Endothelial cell of umbilical vein (primary cell): ENCODE measurements around the gene SCYL3. TPM values are rescaled to one million over a fixed set of nuclear protein-coding genes. Genes with fewer than 3 reads are reported as not detected.

Experiments used
- BruUV-seq: library from RNA; stranded (reverse); fragments of 400-500 nt; replicated peaks from 2 replicates; lab custom pipeline; 2021; lab: Mats Ljungman, UMichigan
- CTCF ChIA-PET: fragments of 300-600, 350-600 bp; sonication (Branson Sonifier 250); formaldehyde crosslinking; loops from one replicate; lab custom pipeline; 2021; ENCODE audit warnings: antibody characterized with exemption, inconsistent platforms; lab: Charles Lee
- POLR2A ChIA-PET: fragments of 300-600, 350-600 bp; sonication (Branson Sonifier 250); formaldehyde crosslinking; loops from one replicate; lab custom pipeline; 2021; ENCODE audit warnings: antibody characterized with exemption, inconsistent platforms; lab: Charles Lee
- DNase-seq: peaks from one replicate; pipeline ENCODE4 v3.0.0-alpha.2; 2011; ENCODE audit warnings: low read depth, low spot score
- FAIRE-seq: peaks from 2 replicates; lab custom pipeline; 2011; peaks lifted over from hg19 to GRCh38; lab: Jason Lieb, UNC
- H2AFZ ChIP-seq: 2 replicates; pipeline ENCODE4 v1.6.0; 2012; ENCODE audit warnings: low read depth, low read length, control low read depth, inconsistent platforms
- H3K27ac ChIP-seq: 2 replicates; pipeline ENCODE4 v1.5.1; 2011; ENCODE audit warnings: low read depth, mild to moderate bottlenecking, control low read depth, low read length, moderate library complexity; ENCODE audit not compliant: insufficient read depth
- H3K27me3 ChIP-seq, 2 experiments: 2 replicates each; pipeline versions ENCODE4 v1.6.0 to v1.6.1; 2011; ENCODE audit warnings: low read length in 2 of 2, mixed read lengths in 1 of 2; ENCODE audit not compliant: control insufficient read depth in 2 of 2, insufficient read depth in 2 of 2
- H3K36me3 ChIP-seq, 2 experiments: 2 replicates in 1 of 2; 3 replicates in 1 of 2; pipeline ENCODE4 v1.5.1; 2011; ENCODE audit warnings: low read length in 2 of 2, mild to moderate bottlenecking in 1 of 2, moderate library complexity in 1 of 2; ENCODE audit not compliant: control insufficient read depth in 2 of 2, insufficient read depth in 2 of 2; ENCODE audit errors: extremely low read depth in 1 of 2
- H3K4me1 ChIP-seq: 3 replicates; pipeline ENCODE4 v1.5.1; 2011; ENCODE audit warnings: mild to moderate bottlenecking, low read length; ENCODE audit not compliant: control insufficient read depth, insufficient read depth; ENCODE audit errors: extremely low read depth
- H3K4me2 ChIP-seq: 2 replicates; pipeline ENCODE4 v1.6.1; 2011; ENCODE audit warnings: low read length, control low read depth, mixed read lengths; ENCODE audit not compliant: insufficient read depth
- H3K4me3 ChIP-seq, 3 experiments: fragments of 200-600 bp in 1 of 3; sonication (generic), shearing (Covaris generic) in 1 of 3; replicated peaks in 1 of 3; 2 replicates each; pipeline ENCODE4 v1.5.1; 2011 to 2016; ENCODE audit warnings: control low read depth in 3 of 3, low read length in 3 of 3, mild to moderate bottlenecking in 2 of 3, inconsistent platforms in 1 of 3, low read depth in 1 of 3, moderate library complexity in 1 of 3; ENCODE audit not compliant: insufficient read depth in 1 of 3
- H3K79me2 ChIP-seq: 2 replicates; pipeline ENCODE4 v1.6.0; 2012; ENCODE audit warnings: low read length, inconsistent platforms; ENCODE audit not compliant: control insufficient read depth, insufficient read depth
- H3K9ac ChIP-seq: replicated peaks from 2 replicates; pipeline ENCODE3; 2011; ENCODE audit warnings: low read length, control low read depth; ENCODE audit not compliant: insufficient read depth; ENCODE audit errors: extremely low read depth
- H3K9me1 ChIP-seq: replicated peaks from 3 replicates; pipeline ENCODE4 v1.6.0; 2011; ENCODE audit warnings: mild to moderate bottlenecking, low read length; ENCODE audit not compliant: control insufficient read depth, insufficient read depth; ENCODE audit errors: extremely low read depth
- H3K9me3 ChIP-seq: replicated peaks from 2 replicates; pipeline ENCODE4 v1.5.1; 2012; ENCODE audit warnings: low read length, inconsistent platforms; ENCODE audit not compliant: control insufficient read depth, insufficient read depth
- H4K20me1 ChIP-seq: replicated peaks from 2 replicates; pipeline ENCODE3; 2011; ENCODE audit warnings: mild to moderate bottlenecking, low read length; ENCODE audit not compliant: control insufficient read depth, insufficient read depth; ENCODE audit errors: extremely low read depth
- CTCF ChIP-seq, 2 donors: IDR thresholded peaks; 1 replicate in 1 of 2; 2 replicates in 1 of 2; pipeline ENCODE4 v1.5.1; 2011; ENCODE audit warnings: low read length in 2 of 2, mild to moderate bottlenecking in 2 of 2, moderate library complexity in 2 of 2, control low read depth in 1 of 2, inconsistent platforms in 1 of 2, low read depth in 1 of 2; ENCODE audit not compliant: insufficient read depth in 1 of 2; ENCODE audit errors: extremely low read depth in 1 of 2
- EZH2 ChIP-seq: IDR thresholded peaks from 2 replicates; pipeline ENCODE4 v1.6.1; 2012; ENCODE audit warnings: borderline replicate concordance, low read depth, mild to moderate bottlenecking, moderate library complexity, low read length, inconsistent platforms; ENCODE audit not compliant: severe bottlenecking
- FOS ChIP-seq: IDR thresholded peaks from 2 replicates; pipeline ENCODE4 v1.6.1; 2011; ENCODE audit warnings: mild to moderate bottlenecking, low read length, moderate library complexity, borderline replicate concordance; ENCODE audit not compliant: insufficient read depth
- GATA2 ChIP-seq: IDR thresholded peaks from 2 replicates; pipeline ENCODE4 v1.7.0; 2011; ENCODE audit warnings: low read depth, mild to moderate bottlenecking, moderate library complexity, mixed read lengths, low read length; ENCODE audit not compliant: insufficient read length, insufficient read depth
- JUN ChIP-seq: IDR thresholded peaks from 2 replicates; pipeline ENCODE4 v1.6.1; 2011; ENCODE audit warnings: borderline replicate concordance, low read depth; ENCODE audit not compliant: insufficient read length, insufficient read depth
- MYC ChIP-seq: IDR thresholded peaks from one replicate; pipeline ENCODE4 v1.6.1; 2011; ENCODE audit warnings: mild to moderate bottlenecking, low read depth, low read length
- POLR2A ChIP-seq: IDR thresholded peaks from 2 replicates; pipeline ENCODE4 v1.6.1; 2012; ENCODE audit warnings: low read depth, mild to moderate bottlenecking, control low read depth, low read length
- POLR2AphosphoS5 ChIP-seq: IDR thresholded peaks from 2 replicates; pipeline ENCODE4 v1.6.1; 2012; ENCODE audit warnings: low read depth, mild to moderate bottlenecking, control low read depth, low read length, moderate library complexity; ENCODE audit not compliant: insufficient read depth
- dilution Hi-C: fragments of 300-500 bp; cut with MboI; formaldehyde crosslinking; loops from one replicate; pipeline ENCODE4 v1.15.0; 2019; ENCODE audit warnings: low sequenced_read_pairs; ENCODE audit not compliant: extremely low pct_ligation_motif_present
- intact Hi-C: fragments of 100-400 bp; cut with micrococcal nuclease; formaldehyde crosslinking; loops from one replicate; pipeline ENCODE4 v1.10.0; 2022
- polyA plus RNA-seq, 4 experiments: library from polyadenylated mRNA; depleted of rRNA in 3 of 4; stranded (reverse) in 3 of 4; unstranded in 1 of 4; fragments of >200 nt; gene quantifications; 2 replicates each; pipeline versions ENCODE4 v1.2.1 to v1.2.3, GENCODE V29; 2011 to 2012; ENCODE audit warnings: missing spikeins in 1 of 4
- total RNA-seq: library from RNA; stranded (reverse); gene quantifications from 2 replicates; pipeline ENCODE4 v1.2.3, GENCODE V29; 2021
- TF ChIP-seq, protein P1 (sequence below): IDR thresholded peaks from 2 replicates; pipeline ENCODE4 v1.6.1; 2011; ENCODE audit not compliant: insufficient read depth, insufficient read length

SCYL3 gene
- total and polyA plus RNA-seq, 2 donors (not counting 3 experiments of a cell fraction or from before 2014, with no cell fraction given), result 3.3 to 6.2 TPM

DNA sequence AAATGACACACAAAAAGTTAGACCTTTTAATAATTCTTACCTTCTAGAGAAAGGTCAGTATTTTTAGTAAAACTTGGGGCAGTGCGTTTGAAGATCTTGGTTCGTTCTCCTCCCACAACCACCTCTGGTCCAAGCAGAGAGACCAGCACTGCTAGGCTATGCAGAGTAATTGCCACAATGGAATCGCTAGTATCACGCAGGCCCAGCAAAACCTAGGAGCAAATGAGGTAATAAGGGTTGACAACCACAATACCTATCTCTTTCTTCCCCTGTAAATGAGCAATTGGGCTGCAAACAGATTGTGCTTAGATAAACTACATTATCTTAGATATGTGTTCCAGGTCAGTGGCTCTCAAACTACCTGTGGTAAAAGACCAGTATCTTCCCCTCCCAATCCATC, 34.7 kb downstream of the SCYL3 start:
- dilution Hi-C loops, result no loop called here
- no peaks in the 10 kb centered on the region for H3K79me2 ChIP-seq
- intact Hi-C loops, result no loop called here
- H3K27me3 ChIP-seq, result no peaks in the 10 kb centered on the region
- ChIA-PET CTCF (interaction anchor here (1.5 kb wide), 1 partner anchor 33 kb away, joined by 3 read pairs; no protein-coding TSS in a partner anchor), POLR2A (no interaction called here)
- no TSS peak for BruUV-seq
- FAIRE-seq (no peak), DNase-seq (no peak)
- H2AFZ ChIP-seq, result no peak overlapping the region
- H3K9me3 ChIP-seq, result no peaks in the 10 kb centered on the region
- H3K4me2 ChIP-seq, result no peak overlapping the region
- no peaks in the 10 kb centered on the region for H3K9me1 ChIP-seq
- no peak overlapping the region for H3K4me3 ChIP-seq
- H3K9ac ChIP-seq, result no peak overlapping the region
- no peaks in the 10 kb centered on the region for H4K20me1 ChIP-seq
- no peaks in the 10 kb centered on the region for H3K4me1 ChIP-seq
- H3K27ac ChIP-seq, result no peak overlapping the region
- TF ChIP-seq FOS (no peak), CTCF (IDR thresholded peaks at IDR 0.05; ENCODE audit: extremely low read depth in 1 of 2, insufficient read depth in 1 of 2, low read depth in 1 of 2, low read length in 2 of 2) (no peak), JUN (no peak), POLR2AphosphoS5 (no peak), EZH2 (no peak), POLR2A (no peak)
- peaks cover 14 to 19% of the 10 kb centered on the region in 2 experiments for H3K36me3 ChIP-seq

DNA sequence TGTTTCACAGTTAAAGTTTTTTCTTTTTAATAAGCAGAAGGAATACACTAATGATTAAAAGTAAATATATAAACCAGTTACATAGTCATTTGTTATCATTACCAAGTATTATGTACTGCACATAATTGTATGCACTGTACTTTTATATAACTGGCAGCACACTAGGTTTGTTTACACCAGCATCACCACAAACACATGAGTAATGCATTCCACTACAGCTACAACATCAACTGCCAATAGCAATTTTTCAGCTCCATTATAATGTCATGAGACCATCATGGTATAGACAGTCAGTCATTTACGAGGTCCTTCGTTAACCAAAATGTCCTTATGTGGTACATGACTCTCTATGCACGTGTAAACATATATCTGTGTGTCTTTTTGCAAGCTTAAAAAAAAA, 35.2 kb downstream of the SCYL3 start:
- Histone ChIP-seq H3K9ac (no peak overlapping the region), H3K36me3 (peaks cover 14 to 20% of the 10 kb centered on the region in 2 experiments), H3K9me3 (no peaks in the 10 kb centered on the region), H3K4me3 (no peak overlapping the region), H3K79me2 (no peaks in the 10 kb centered on the region), H3K27ac (no peak overlapping the region), H3K9me1 (no peaks in the 10 kb centered on the region), H3K4me2 (no peak overlapping the region), H3K27me3 (no peaks in the 10 kb centered on the region), H2AFZ (no peak overlapping the region), H4K20me1 (no peaks in the 10 kb centered on the region), H3K4me1 (no peaks in the 10 kb centered on the region)
- dilution Hi-C loops, result no loop called here
- ChIA-PET CTCF (interaction anchor here (1.5 kb wide), 1 partner anchor 33 kb away, joined by 3 read pairs; no protein-coding TSS in a partner anchor), POLR2A (no interaction called here)
- FAIRE-seq (no peak), DNase-seq (no peak)
- no peak for TF ChIP-seq POLR2AphosphoS5
- no peak for TF ChIP-seq FOS
- TF ChIP-seq GATA2, result no peak
- TF ChIP-seq, protein P1, sequence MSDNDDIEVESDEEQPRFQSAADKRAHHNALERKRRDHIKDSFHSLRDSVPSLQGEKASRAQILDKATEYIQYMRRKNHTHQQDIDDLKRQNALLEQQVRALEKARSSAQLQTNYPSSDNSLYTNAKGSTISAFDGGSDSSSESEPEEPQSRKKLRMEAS, result no peak
- no peak for TF ChIP-seq MYC
- no peak for TF ChIP-seq EZH2
- TF ChIP-seq POLR2A, result no peak
- TF ChIP-seq CTCF (IDR thresholded peaks at IDR 0.05; ENCODE audit: extremely low read depth in 1 of 2, insufficient read depth in 1 of 2, low read depth in 1 of 2, low read length in 2 of 2), result no peak
- TF ChIP-seq JUN, result no peak
- BruUV-seq, result no TSS peak
- intact Hi-C loops, result no loop called here
